Omental fat pad (tissue), 4 donors: ENCODE results near the gene C11orf91. TPM values are rescaled to one million over a fixed set of nuclear protein-coding genes. Genes with fewer than 3 reads are reported as not detected.

Experiments
- ATAC-seq: fragments of 150-250 bp; one replicate; pipeline ENCODE4 v1.9.1; 2016; ENCODE audit warnings: mild to moderate bottlenecking, moderate library complexity; ENCODE audit not compliant: low FRiP score
- DNase-seq: peaks from one replicate; pipeline ENCODE4 v3.0.0-alpha.2; 2019; ENCODE audit warnings: low spot score
- CTCF ChIP-seq, 3 donors: fragments of 450-650 bp; IDR thresholded peaks; one replicate each; pipeline ENCODE4 v1.5.1; 2016 to 2017; ENCODE audit warnings: antibody characterized with exemption in 3 of 3, mild to moderate bottlenecking in 3 of 3, moderate library complexity in 2 of 3
- total RNA-seq, 4 donors: library from RNA; depleted of rRNA; stranded (reverse); fragments of >200 nt; gene quantifications; one replicate each; pipeline ENCODE4 v1.1.0, GENCODE V29; 2016

Gene C11orf91
- total RNA-seq, 4 donors from 2014 or later, result not detected

DNA sequence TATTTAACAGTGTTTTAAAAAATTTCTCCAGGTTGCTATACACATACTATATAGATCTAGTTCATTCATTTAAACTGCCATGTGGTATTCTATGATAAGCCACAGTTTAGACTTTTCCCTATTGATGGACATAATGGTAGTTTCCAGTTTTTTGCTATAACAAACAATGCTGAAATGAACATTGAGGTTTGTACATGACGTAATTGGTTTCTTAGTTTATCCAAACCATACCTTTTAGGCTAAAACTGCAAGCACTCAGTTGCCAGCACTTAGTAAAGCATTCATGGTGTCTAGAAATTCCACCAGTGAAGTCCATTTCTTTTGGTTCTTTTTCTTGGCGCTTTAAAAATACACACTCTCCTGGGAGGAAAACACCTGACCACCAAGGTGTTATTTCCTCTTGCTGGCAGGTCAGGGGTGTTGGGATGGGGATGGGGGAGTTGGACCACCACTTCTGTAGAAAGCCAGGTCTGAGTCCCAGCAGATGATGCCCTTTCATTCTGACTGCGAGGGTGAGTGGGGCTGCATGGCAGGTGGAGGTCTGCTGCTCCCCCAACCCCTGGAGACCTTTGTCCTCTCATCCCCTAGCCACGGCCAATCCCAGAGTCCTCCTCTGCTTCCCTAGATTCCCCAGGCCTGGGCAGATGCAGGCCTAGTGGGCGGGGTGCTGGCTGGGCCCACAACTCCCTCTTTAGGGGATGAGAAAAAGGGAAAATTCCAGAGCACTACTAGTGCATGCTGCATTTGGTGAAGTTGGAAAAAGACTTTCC lies 41.1 kb downstream of the C11orf91 start:
- no peak for TF ChIP-seq CTCF (IDR thresholded peaks at IDR 0.05)
- ATAC-seq (no peak), DNase-seq (no peak)

DNA sequence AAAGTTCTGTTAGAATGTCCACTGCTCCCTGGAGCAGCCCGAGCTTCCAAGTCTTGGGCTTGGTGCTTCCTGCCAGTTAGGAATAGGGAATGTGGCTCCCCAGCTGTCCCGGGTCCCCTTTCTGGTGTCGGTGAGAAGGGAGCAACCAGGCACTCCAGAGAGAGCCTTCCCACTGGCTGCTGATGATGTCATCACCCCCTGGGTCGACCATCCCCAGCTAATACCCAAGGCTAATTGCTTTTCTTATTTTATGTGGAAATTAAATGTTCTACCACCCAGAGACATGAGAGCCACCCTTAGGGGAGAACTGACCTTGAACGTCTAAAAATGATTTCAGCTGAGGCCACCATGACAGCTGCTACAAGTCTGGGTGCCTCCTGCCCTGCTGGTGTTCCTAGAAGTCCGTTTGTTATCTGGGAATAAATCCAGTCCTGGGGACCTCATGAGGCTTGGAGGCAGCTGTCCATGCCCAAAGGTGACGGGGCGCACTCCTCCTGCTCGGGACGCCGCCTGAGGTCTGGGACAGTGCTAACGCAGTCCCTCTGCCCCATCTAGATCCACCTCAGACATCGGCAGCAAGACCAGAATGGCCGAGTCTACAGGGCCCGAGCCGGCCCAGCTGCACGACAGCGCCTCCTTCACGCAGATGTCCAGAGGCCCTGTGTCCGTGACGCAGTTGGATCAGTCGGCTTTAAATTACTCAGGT lies 42.3 kb downstream of the C11orf91 start:
- no peak for TF ChIP-seq CTCF (IDR thresholded peaks at IDR 0.05)

GRCh38 chr11:33657757-33658156 lies 42.9 kb downstream of the C11orf91 start:
- DNase-seq, result no peak
- no peak for ATAC-seq
- no peak for TF ChIP-seq CTCF (IDR thresholded peaks at IDR 0.05)

More for the DNA sequence above, 42.3 kb downstream of the C11orf91 start:
- no peak for ATAC-seq
- DNase-seq, result no peak

DNA sequence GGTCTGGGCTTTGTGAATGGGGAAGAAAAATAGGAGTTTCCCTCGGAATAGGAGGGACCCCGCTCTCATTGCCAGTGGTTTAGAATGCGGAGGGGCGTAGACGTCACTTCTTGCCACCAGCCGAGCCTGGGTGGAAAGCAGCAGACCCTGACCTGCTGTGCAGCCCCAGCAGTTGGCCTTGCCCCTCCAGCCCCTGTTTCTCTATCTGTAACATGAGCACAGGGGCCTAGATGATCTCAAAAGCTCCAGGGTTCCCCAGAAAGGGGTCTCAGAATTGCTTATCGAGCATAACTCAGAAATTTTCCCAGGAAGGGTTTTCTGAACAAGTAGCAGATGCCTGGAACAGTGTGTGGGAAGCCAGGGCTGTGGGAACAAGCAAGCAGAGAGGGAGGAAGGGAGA lies 43.9 kb downstream of the C11orf91 start:
- ATAC-seq (no peak), DNase-seq (no peak)
- no peak for TF ChIP-seq CTCF (IDR thresholded peaks at IDR 0.05)

- DNase-seq, result no peak
- ATAC-seq, result no peak
- TF ChIP-seq CTCF (IDR thresholded peaks at IDR 0.05), result no peak
Measured at GRCh38 chr11:33655842-33656600, 44.6 kb downstream of the C11orf91 start.

GRCh38 chr11:33654594-33654993 lies 46.0 kb downstream of the C11orf91 start:
- no peak for TF ChIP-seq CTCF (IDR thresholded peaks at IDR 0.05)
- ATAC-seq (no peak), DNase-seq (no peak)
